K562 (cell line): ENCODE results near the gene KIF1A. TPM values are rescaled to one million over a fixed set of nuclear protein-coding genes. Genes with fewer than 3 reads are reported as not detected.

ENCODE experiments used
- ATAC-seq: fragments of 200-7000 bp; cut with Tn5 transposase; 3 replicates; pipeline ENCODE4 v1.9.1; 2020; ENCODE audit warnings: moderate library complexity
- BruUV-seq: library from RNA; stranded (reverse); fragments of 400-500 nt; replicated peaks from 2 replicates; lab custom pipeline; 2021; lab: Mats Ljungman, UMichigan
- CTCF ChIA-PET: fragments of 300-600 bp; formaldehyde crosslinking; extraction: SDS; loops from one replicate; lab custom pipeline; 2021; ENCODE audit warnings: low intra/inter-chr PET ratio; lab: Yijun Ruan, JAX
- POLR2A ChIA-PET: fragments of 300-600, 350-650 bp; sonication (Branson Sonifier 250); formaldehyde crosslinking; extraction: SDS; loops from one replicate; lab custom pipeline; 2021; ENCODE audit warnings: antibody characterized with exemption, inconsistent platforms; lab: Yijun Ruan, JAX
- DNase-seq, 4 experiments: peaks; one replicate each; pipeline versions ENCODE4 v3.0.0 to v3.0.0-alpha.2; 2011 to 2018; ENCODE audit warnings: low spot score in 3 of 4, mixed read lengths in 3 of 4; ENCODE audit errors: extremely low read depth in 1 of 4
- FAIRE-seq: peaks from 2 replicates; lab custom pipeline; 2011; peaks lifted over from hg19 to GRCh38; lab: Jason Lieb, UNC
- H2AFZ ChIP-seq: 2 replicates; pipeline ENCODE4 v1.6.0; 2011; ENCODE audit warnings: low read depth, low read length, control low read depth, inconsistent platforms
- H3K27ac ChIP-seq: fragments of 200-600 bp; 3 replicates; pipeline ENCODE4 v1.8.0; 2011; ENCODE audit warnings: low read depth, mild to moderate bottlenecking, control low read depth, inconsistent platforms, low read length, moderate library complexity, mixed read lengths; ENCODE audit errors: extremely low read depth
- H3K27me3 ChIP-seq, 2 experiments: fragments of 300-600 bp in 1 of 2; 2 replicates in 1 of 2; 3 replicates in 1 of 2; pipeline versions ENCODE4 v1.6.0 to v1.8.0; 2011; ENCODE audit warnings: inconsistent platforms in 2 of 2, low read length in 2 of 2, mild to moderate bottlenecking in 1 of 2, mixed read lengths in 1 of 2, moderate library complexity in 1 of 2; ENCODE audit not compliant: control insufficient read depth in 2 of 2, insufficient read depth in 2 of 2
- H3K36me3 ChIP-seq: fragments of 300-600 bp; 3 replicates; pipeline ENCODE4 v1.8.0; 2011; ENCODE audit warnings: mild to moderate bottlenecking, low read length, inconsistent platforms; ENCODE audit not compliant: control insufficient read depth, insufficient read depth
- H3K4me1 ChIP-seq, 2 experiments: fragments of 200-600 bp in 1 of 2; replicated peaks in 1 of 2; 2 replicates in 1 of 2; 3 replicates in 1 of 2; pipeline versions ENCODE4 v1.5.1 to v1.8.0; 2011; ENCODE audit warnings: inconsistent platforms in 2 of 2, low read length in 2 of 2, mild to moderate bottlenecking in 1 of 2, mixed read lengths in 1 of 2, moderate library complexity in 1 of 2; ENCODE audit not compliant: control insufficient read depth in 2 of 2, insufficient read depth in 2 of 2
- H3K4me2 ChIP-seq: 2 replicates; pipeline ENCODE4 v1.6.1; 2011; ENCODE audit warnings: low read length, control low read depth, inconsistent platforms, mixed read lengths; ENCODE audit not compliant: insufficient read depth
- H3K4me3 ChIP-seq: fragments of 200-600 bp; sonication (generic), shearing (Covaris generic); 2 replicates; pipeline ENCODE4 v1.5.1; 2016; ENCODE audit warnings: control low read depth, inconsistent platforms
- H3K79me2 ChIP-seq: fragments of 200-600 bp; 3 replicates; pipeline ENCODE4 v1.8.0; 2011; ENCODE audit warnings: low read length, inconsistent platforms; ENCODE audit not compliant: control insufficient read depth, insufficient read depth
- H3K9ac ChIP-seq, 2 experiments: 2 replicates each; pipeline versions ENCODE4 v1.6.0 to v1.6.1; 2011; ENCODE audit warnings: low read depth in 2 of 2, low read length in 2 of 2, control low read depth in 1 of 2, inconsistent platforms in 1 of 2, mild to moderate bottlenecking in 1 of 2, mixed read lengths in 1 of 2; ENCODE audit not compliant: insufficient read depth in 1 of 2
- H3K9me1 ChIP-seq: one replicate; pipeline ENCODE4 v1.6.0; 2011; ENCODE audit warnings: inconsistent platforms, mild to moderate bottlenecking, low read length, moderate library complexity; ENCODE audit not compliant: control insufficient read depth, insufficient read depth
- H3K9me3 ChIP-seq: replicated peaks from 2 replicates; pipeline ENCODE4 v1.5.1; 2011; ENCODE audit warnings: low read depth, low read length, inconsistent platforms; ENCODE audit not compliant: control insufficient read depth, insufficient read depth
- H4K20me1 ChIP-seq: replicated peaks from 2 replicates; pipeline ENCODE4 v1.6.1; 2011; ENCODE audit warnings: low read length, inconsistent platforms, mixed read lengths; ENCODE audit not compliant: control insufficient read depth, insufficient read depth
- MNT ChIP-seq, 2 experiments: fragments of 450-650 bp; conservative IDR thresholded peaks; 2 replicates each; pipeline ENCODE4 v1.6.1; 2017; ENCODE audit warnings: mild to moderate bottlenecking in 2 of 2, moderate library complexity in 2 of 2
- PCBP2 ChIP-seq: fragments of 200-400 bp; formaldehyde crosslinking; IDR thresholded peaks from 2 replicates; pipeline ENCODE4 v1.6.1; 2018; ENCODE audit warnings: low read length, low read depth, mild to moderate bottlenecking, moderate library complexity; ENCODE audit not compliant: poor library complexity, severe bottlenecking
- RAD51 ChIP-seq: fragments of 450-650 bp; IDR thresholded peaks from 2 replicates; pipeline ENCODE4 v1.7.1; 2016; ENCODE audit warnings: low read depth, mild to moderate bottlenecking, borderline replicate concordance
- RFX7 ChIP-seq: fragments of 250-450 bp; sonication (Bioruptor Pico); IDR thresholded peaks from 2 replicates; pipeline ENCODE4 v1.5.1; 2021; ENCODE audit warnings: mild to moderate bottlenecking
- SIN3B ChIP-seq: fragments of 450-650 bp; IDR thresholded peaks from 2 replicates; pipeline ENCODE4 v1.6.1; 2017; ENCODE audit warnings: low read depth, mild to moderate bottlenecking, moderate library complexity
- TEAD1 ChIP-seq, 2 experiments: fragments of 450-650 bp in 1 of 2; sonication (generic) in 1 of 2; formaldehyde crosslinking; IDR thresholded peaks; 2 replicates each; pipeline versions ENCODE4 v1.4.0 to v1.8.0; 2020 to 2022; ENCODE audit warnings: mild to moderate bottlenecking in 2 of 2, missing genetic modification reagents in 1 of 2
- ZNF143 ChIP-seq: sonication (generic); formaldehyde crosslinking; IDR thresholded peaks from 2 replicates; pipeline ENCODE4 v1.9.0; 2022; ENCODE audit warnings: mild to moderate bottlenecking, missing genetic modification reagents
- ZNF217 ChIP-seq: sonication (generic); formaldehyde crosslinking; IDR thresholded peaks from 2 replicates; pipeline ENCODE4 v1.8.0; 2022; ENCODE audit warnings: mild to moderate bottlenecking, missing genetic modification reagents
- ZNF316 ChIP-seq: fragments of 450-650 bp; IDR thresholded peaks from 2 replicates; pipeline ENCODE4 v1.6.1; 2016
- WGBS: fragments of 100-300 bp; shearing (Covaris generic); methylation state at CpG from one replicate; pipeline ENCODE4 v1.1.6; 2016; ENCODE audit warnings: low coverage, mixed read lengths; ENCODE audit not compliant: insufficient coverage; ENCODE audit errors: missing lambda C conversion rate; 5-methylcytosine and 5-hydroxymethylcytosine counted together
- in situ Hi-C: fragments of 300-500 bp; cut with MboI; formaldehyde crosslinking; loops from 4 replicates; pipeline ENCODE4 v1.15.0; 2018; ENCODE audit warnings: inconsistent platforms, mixed read lengths
- intact Hi-C: fragments of 100-400 bp; cut with micrococcal nuclease; formaldehyde crosslinking; loops from 2 replicates; pipeline ENCODE4 v1.14.2; 2022
- polyA plus RNA-seq, 8 experiments: library from polyadenylated mRNA; depleted of rRNA in 4 of 8; stranded (reverse) in 5 of 8; unstranded in 3 of 8; fragments of >200 nt; fragmentation: Nextera tagmentation in 2 of 8; fragmentation: Illumina TruSeq in 1 of 8; extraction: Ambion mirVana in 2 of 8; extraction: Trizol in 1 of 8; gene quantifications; 2 replicates each; pipeline versions ENCODE4 v1.2.1 to v1.2.3, GENCODE V29; 2011 to 2014; ENCODE audit warnings: inconsistent platforms in 1 of 8, missing spikeins in 1 of 8
- total RNA-seq, 7 experiments: library from RNA; depleted of rRNA in 6 of 7; stranded (reverse); fragments of >200 nt in 6 of 7; fragmentation: Illumina TruSeq in 2 of 7; extraction: Trizol in 2 of 7; gene quantifications; 2 replicates each; pipeline versions ENCODE4 v1.2.1 to v1.2.3, GENCODE V29; 2011 to 2021; ENCODE audit warnings: low replicate concordance in 1 of 7

KIF1A gene
- total and polyA plus RNA-seq, 9 of the 15 experiments (the other 6 are each of a cell fraction or from before 2014, with no cell fraction given): 0.07 to 1.4 (median 0.45) TPM; not detected in 2

GRCh38 chr2:240707043-240707756, 112.8 kb downstream of the KIF1A start (continued):
- TF ChIP-seq ZNF143 (CRISPR knock-in tag): no peak
- no peak for TF ChIP-seq RFX7 (CRISPR knock-in tag)
- TF ChIP-seq ZNF217: no peak
- TF ChIP-seq, all 486 proteins: peak for 0

GRCh38 chr2:240705204-240705791, 114.7 kb downstream of the KIF1A start:
- peaks cover 5 to 57% of the 10 kb centered on the region in 2 experiments; a peak in 4 of 5 replicates for H3K27me3 ChIP-seq
- no peak overlapping the region for H3K4me3 ChIP-seq
- H3K9me1 ChIP-seq: no peaks in the 10 kb centered on the region
- no peaks in the 10 kb centered on the region for H3K4me1 ChIP-seq
- H3K36me3 ChIP-seq: no peaks in the 10 kb centered on the region
- ATAC-seq: no peak
- H3K27ac ChIP-seq: no peak overlapping the region
- H3K9me3 ChIP-seq: no peaks in the 10 kb centered on the region
- intact Hi-C loops (loop anchor here (10.0 kb wide), 1 partner anchor 190 kb away; no protein-coding TSS in a partner anchor), in situ Hi-C loops (no loop called here)
- TF ChIP-seq MNT (conservative IDR thresholded peaks at IDR 0.05) (no peak), TEAD1 (CRISPR knock-in tag; IDR thresholded peaks at IDR 0.05) (no peak), PCBP2 (no peak), SIN3B (no peak), RAD51 (no peak), ZNF316 (no peak)
- H3K79me2 ChIP-seq: no peaks in the 10 kb centered on the region
- H2AFZ ChIP-seq: no peak overlapping the region
- BruUV-seq: no TSS peak
- no peak for DNase-seq
- no peak overlapping the region for H3K9ac ChIP-seq
- no peak overlapping the region for H3K4me2 ChIP-seq
- CTCF ChIA-PET: no interaction called here
- no peak for FAIRE-seq
- no peaks in the 10 kb centered on the region for H4K20me1 ChIP-seq
- POLR2A ChIA-PET: no interaction called here
- WGBS: 1% methylated on average over 12 of the region's 12 CpGs
